GM21381 (cell line): Measurements from ENCODE around the gene TSPAN6.

Experiments used
- ATAC-seq: cut with Tn5 transposase; IDR thresholded peaks from one replicate; pipeline ENCODE4 v1.9.1; 2021; ENCODE audit warnings: mild to moderate bottlenecking, moderate library complexity; ENCODE audit not compliant: unreplicated experiment

TSPAN6 gene

GRCh38 chrX:100648458-100649417 lies 12.1 kb upstream of the TSPAN6 start:
- no peak for ATAC-seq

GRCh38 chrX:100647739-100648138 lies 11.1 kb upstream of the TSPAN6 start:
- ATAC-seq, result no peak

- ATAC-seq, result no peak
These were observed 10.5 kb upstream of the TSPAN6 start for GRCh38 chrX:100647095-100647494.

GRCh38 chrX:100645106-100645505 lies 8.5 kb upstream of the TSPAN6 start:
- ATAC-seq, result no peak

- ATAC-seq, result no peak
These were observed 7.6 kb upstream of the TSPAN6 start, which contains the start of gene SRPX2 for GRCh38 chrX:100643956-100644860. Gene SRPX2, plus strand, starts transcription at chrX:100644199. Its CDS starts 2,124 bp downstream, at chrX:100646323.

- no peak for ATAC-seq
These were observed 6.6 kb upstream of the TSPAN6 start for GRCh38 chrX:100643212-100643611.

- no peak for ATAC-seq
These were observed 5.7 kb upstream of the TSPAN6 start for GRCh38 chrX:100642290-100642689.

- no peak for ATAC-seq
These were observed 651 bp downstream of the TSPAN6 start for GRCh38 chrX:100635989-100636320.

GRCh38 chrX:100635040-100635439 lies 1.6 kb downstream of the TSPAN6 start:
- ATAC-seq, result no peak

- peak; percentile 93 for ATAC-seq
These were observed 10.6 kb downstream of the TSPAN6 start for GRCh38 chrX:100625985-100626491.

GRCh38 chrX:100623001-100623400 lies 13.6 kb downstream of the TSPAN6 start:
- no peak for ATAC-seq

- peak; percentile 98 for ATAC-seq
These were observed 21.6 kb downstream of the TSPAN6 start for GRCh38 chrX:100615005-100615404.

GRCh38 chrX:100611951-100612350 lies 24.7 kb downstream of the TSPAN6 start:
- ATAC-seq, result no peak

- no peak for ATAC-seq
These were observed 27.0 kb downstream of the TSPAN6 start for GRCh38 chrX:100609591-100609990.

- ATAC-seq, result no peak
These were observed 29.9 kb downstream of the TSPAN6 start for GRCh38 chrX:100606753-100607152.

GRCh38 chrX:100600758-100601157 lies 35.8 kb downstream of the TSPAN6 start:
- ATAC-seq, result no peak

- ATAC-seq, result no peak
These were observed 36.3 kb downstream of the TSPAN6 start for GRCh38 chrX:100600340-100600739.

- ATAC-seq, result no peak
These were observed 37.1 kb downstream of the TSPAN6 start for GRCh38 chrX:100599456-100599855.

- no peak for ATAC-seq
These were observed 40.0 kb downstream of the TSPAN6 start for GRCh38 chrX:100596601-100597000.

- no peak for ATAC-seq
These were observed 43.0 kb downstream of the TSPAN6 start for GRCh38 chrX:100593581-100593980.

GRCh38 chrX:100593126-100593525 lies 43.5 kb downstream of the TSPAN6 start:
- no peak for ATAC-seq
